GM21526 (cell line): Measurements from ENCODE around the gene COQ10B.
A peak's percentile ranks its signal among the peaks of the same experiment; 100 is the strongest.

Experiments
- ATAC-seq: cut with Tn5 transposase; IDR thresholded peaks from one replicate; pipeline ENCODE4 v1.9.1; 2021; ENCODE audit warnings: moderate library complexity; ENCODE audit not compliant: unreplicated experiment, low FRiP score

The COQ10B gene

GRCh38 chr2:197499594-197500502 is 46.5 kb downstream of the COQ10B start, which contains the start of the genes HSPD1 and HSPE1:
Gene HSPD1, minus strand, starts transcription at chr2:197499840. Its CDS starts 992 bp downstream, at chr2:197498848.
Gene HSPE1, plus strand, starts transcription at chr2:197500379. Its CDS starts 58 bp downstream, at chr2:197500437.
- ATAC-seq, result peak; percentile 81

DNA sequence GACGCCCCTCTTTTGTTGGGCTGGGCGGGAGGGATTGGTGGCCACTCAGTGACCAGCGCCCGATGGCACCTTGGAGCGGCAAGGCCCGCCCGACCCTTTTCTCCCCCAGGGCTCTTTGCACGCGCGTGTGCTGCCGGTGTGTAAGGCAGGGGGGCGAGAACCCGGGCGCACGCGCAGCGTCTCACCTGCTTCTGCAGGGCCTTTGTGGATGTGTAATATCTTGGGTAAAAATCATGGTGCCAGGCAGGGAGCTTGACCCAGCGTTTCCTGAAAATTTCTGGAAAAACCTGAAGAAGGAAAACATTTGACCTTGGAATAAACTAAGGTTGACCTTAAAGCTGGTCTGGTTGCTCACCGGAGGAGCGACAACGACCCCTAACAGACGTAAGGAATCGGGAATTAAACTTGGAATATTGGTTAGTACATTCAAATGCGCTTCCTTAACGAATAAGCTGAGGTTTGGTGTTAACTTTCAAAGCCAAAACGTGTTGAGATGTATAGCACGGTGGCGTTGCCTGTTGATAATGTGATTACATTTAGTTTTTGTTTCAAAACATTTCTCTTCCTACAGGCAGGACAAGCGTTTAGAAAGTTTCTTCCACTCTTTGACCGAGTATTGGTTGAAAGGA is 47.3 kb downstream of the COQ10B start:
- peak; percentile 10 for ATAC-seq

DNA sequence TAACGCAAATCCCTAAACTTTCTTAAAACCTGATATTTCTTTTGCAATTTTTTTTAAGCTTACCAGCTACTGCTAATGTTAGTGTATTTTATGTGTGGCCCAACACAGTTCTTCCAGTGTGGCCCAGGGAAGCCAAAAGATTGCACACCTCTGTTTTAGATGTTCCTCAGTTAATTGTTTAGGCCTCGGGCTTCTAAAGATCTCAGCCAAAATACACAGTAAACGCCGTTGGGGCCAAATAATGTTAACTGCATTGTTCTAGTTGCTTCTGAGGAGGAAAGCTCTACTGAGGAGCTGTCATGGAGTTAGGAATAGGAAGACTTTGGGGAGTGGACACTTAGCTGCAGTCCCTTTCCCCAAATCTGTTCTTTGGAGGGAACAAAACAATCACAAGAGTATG is 48.8 kb downstream of the COQ10B start:
- ATAC-seq, result no peak

- no peak for ATAC-seq
These were observed 49.3 kb downstream of the COQ10B start for GRCh38 chr2:197502685-197503084.

GRCh38 chr2:197504000-197504399 is 50.6 kb downstream of the COQ10B start:
- no peak for ATAC-seq

GRCh38 chr2:197504512-197504911 is 51.2 kb downstream of the COQ10B start:
- ATAC-seq, result no peak

DNA sequence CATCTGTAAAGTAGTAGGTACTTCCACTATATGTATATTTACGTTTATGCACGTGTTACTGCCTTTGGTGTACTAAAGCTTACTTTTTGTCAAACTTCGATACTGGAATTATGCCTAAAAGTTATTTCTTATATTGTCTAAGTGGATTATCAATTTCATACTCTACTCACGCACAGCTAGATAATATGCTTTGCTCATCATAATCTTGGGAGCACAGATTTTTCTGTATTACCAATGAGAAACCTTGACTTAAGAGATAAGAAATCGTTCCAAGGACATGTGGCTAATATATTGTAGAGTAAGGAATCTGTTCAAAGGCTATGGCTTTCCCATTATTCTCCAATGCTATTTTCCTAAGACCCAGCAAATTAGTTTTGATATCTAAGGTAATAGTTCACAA is 53.3 kb downstream of the COQ10B start:
- no peak for ATAC-seq

GRCh38 chr2:197513915-197514314 is 60.6 kb downstream of the COQ10B start:
- no peak for ATAC-seq

- no peak for ATAC-seq
These were observed 61.4 kb downstream of the COQ10B start for GRCh38 chr2:197514754-197515153.

GRCh38 chr2:197515315-197515738 is 62.0 kb downstream of the COQ10B start:
- ATAC-seq, result peak; percentile 7

DNA sequence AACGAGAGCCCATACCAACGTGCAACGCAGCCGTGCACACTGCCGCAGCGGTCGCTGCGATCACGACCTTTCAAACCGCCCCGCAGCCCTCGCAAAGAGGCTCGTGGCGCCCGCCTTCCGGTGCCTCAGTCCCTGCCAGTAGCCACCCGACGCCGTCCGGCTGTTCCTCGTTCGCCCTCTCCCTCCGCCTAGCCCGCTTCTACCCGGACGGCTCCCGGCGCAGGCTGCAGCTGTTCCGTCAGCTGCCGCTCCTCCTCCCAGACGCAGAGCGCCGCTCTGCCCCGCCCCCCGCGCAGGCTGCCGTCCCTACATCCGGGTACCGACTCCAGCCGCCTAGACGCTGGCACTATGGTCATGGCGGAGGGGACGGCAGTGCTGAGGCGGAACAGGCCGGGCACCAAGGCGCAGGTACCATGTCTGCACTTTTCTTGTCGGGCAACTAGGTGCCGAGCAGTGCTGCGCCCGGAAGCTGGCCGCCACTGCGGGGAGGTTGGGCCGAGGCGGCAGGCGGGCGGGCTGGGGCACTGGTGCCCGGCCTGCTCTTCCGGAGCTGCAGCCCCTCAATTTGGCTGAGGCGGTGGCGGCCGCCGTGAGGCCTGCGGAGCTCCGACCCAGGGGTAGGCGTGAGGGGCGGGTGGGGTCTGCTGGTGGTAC is 62.5 kb downstream of the COQ10B start, which contains the start of gene MOB4:
TSS of gene MOB4 (plus strand) at position 328 of the 654 bp plus-strand sequence. CDS start at position 349, 21 bp downstream.
- peak; percentile 91 for ATAC-seq

- peak; percentile 8 for ATAC-seq
These were observed 63.0 kb downstream of the COQ10B start for GRCh38 chr2:197516393-197516761.

- ATAC-seq, result no peak
These were observed 63.8 kb downstream of the COQ10B start for GRCh38 chr2:197517150-197517549.
